22Rv1 (cell line): Measurements from ENCODE around the gene KRTAP4-11.
"Not testable (repeated sequence)": the region's sequence is repeated elsewhere in the genome, so short reads cannot be mapped to it uniquely, and the experiment has no call there.

ENCODE experiments used
- ZFX ChIP-seq: fragments of 450-650 bp; IDR thresholded peaks from 2 replicates; pipeline ENCODE4 v1.6.1; 2017; ENCODE audit warnings: antibody characterized with exemption, borderline replicate concordance
- TF ChIP-seq, protein P1 (sequence below): fragments of 450-650 bp; IDR thresholded peaks from 2 replicates; pipeline ENCODE4 v1.5.1; 2017; ENCODE audit warnings: mild to moderate bottlenecking

DNA sequence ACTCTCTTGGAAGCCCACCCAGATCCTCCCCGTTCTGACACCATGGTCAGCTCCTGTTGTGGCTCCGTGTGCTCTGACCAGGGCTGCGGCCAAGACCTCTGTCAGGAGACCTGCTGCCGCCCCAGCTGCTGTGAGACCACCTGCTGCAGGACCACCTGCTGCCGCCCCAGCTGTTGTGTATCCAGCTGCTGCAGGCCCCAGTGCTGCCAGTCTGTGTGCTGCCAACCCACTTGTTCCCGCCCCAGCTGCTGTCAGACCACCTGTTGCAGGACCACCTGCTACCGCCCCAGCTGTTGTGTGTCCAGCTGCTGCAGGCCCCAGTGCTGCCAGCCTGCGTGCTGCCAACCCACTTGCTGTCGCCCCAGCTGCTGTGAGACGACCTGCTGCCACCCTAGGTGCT, 12.8 kb downstream of the KRTAP4-11 start, which contains the start of gene KRTAP4-9:
- TF ChIP-seq, protein P1, sequence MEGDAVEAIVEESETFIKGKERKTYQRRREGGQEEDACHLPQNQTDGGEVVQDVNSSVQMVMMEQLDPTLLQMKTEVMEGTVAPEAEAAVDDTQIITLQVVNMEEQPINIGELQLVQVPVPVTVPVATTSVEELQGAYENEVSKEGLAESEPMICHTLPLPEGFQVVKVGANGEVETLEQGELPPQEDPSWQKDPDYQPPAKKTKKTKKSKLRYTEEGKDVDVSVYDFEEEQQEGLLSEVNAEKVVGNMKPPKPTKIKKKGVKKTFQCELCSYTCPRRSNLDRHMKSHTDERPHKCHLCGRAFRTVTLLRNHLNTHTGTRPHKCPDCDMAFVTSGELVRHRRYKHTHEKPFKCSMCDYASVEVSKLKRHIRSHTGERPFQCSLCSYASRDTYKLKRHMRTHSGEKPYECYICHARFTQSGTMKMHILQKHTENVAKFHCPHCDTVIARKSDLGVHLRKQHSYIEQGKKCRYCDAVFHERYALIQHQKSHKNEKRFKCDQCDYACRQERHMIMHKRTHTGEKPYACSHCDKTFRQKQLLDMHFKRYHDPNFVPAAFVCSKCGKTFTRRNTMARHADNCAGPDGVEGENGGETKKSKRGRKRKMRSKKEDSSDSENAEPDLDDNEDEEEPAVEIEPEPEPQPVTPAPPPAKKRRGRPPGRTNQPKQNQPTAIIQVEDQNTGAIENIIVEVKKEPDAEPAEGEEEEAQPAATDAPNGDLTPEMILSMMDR: not testable (repeated sequence)
- TF ChIP-seq ZFX: not testable (repeated sequence)
